ENCODE data around the gene RGS14. TPM values are rescaled to one million over a fixed set of nuclear protein-coding genes. Genes with fewer than 3 reads are reported as not detected.
A peak's percentile ranks its signal among the peaks of the same experiment; 100 is the strongest.

Gene RGS14
- polyA plus RNA-seq, 1 donor (not counting 4 experiments of a cell fraction or from before 2014, with no cell fraction given): 8.6 TPM

DNA sequence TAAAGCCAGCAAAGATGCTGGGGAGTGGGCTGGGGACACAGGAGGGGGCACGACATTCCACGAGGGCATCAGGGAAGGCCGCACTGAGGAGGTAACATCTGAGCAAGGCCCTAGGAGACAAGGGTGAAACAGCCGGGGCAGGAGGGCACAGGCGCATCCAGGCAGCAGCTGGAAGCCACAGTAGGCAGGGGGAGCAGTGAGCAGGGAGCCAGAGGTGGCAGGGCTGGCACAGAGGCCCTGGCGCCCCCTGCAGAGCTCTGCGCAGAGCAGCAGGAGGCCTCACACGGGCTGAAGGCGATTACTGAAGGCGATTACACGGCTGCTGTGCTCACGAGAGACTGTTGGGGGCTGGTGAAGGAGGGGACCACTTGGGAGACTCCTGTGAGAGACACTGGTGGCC lies 21.6 kb upstream of the RGS14 start:
- peaks cover 4% of the 10 kb centered on the region for H4K20me1 ChIP-seq (ENCODE audit: control insufficient read depth, extremely low read depth, insufficient read depth, low read length)
- no peaks in the 10 kb centered on the region for H3K9me1 ChIP-seq (ENCODE audit: control insufficient read depth, extremely low read depth, insufficient read depth, low read length)
- no peak overlapping the region for H3K4me3 ChIP-seq (ENCODE audit: control insufficient read depth in 2 of 3, extremely low read depth in 1 of 3, insufficient read depth in 2 of 3, low read depth in 1 of 3, low read length in 3 of 3)
- dilution Hi-C loops (cut with MboI; ENCODE audit: extremely low pct_ligation_motif_present, low sequenced_read_pairs): no loop called here
- peaks cover 15% of the 10 kb centered on the region for H3K79me2 ChIP-seq (ENCODE audit: control insufficient read depth, insufficient read depth, low read length)
- H3K4me2 ChIP-seq (ENCODE audit: control insufficient read depth, extremely low read depth, insufficient read depth, low read depth, low read length): no peak overlapping the region
- H3K27ac ChIP-seq (ENCODE audit: control insufficient read depth, insufficient read depth, low read length): no peak overlapping the region
- H3K27me3 ChIP-seq (ENCODE audit: control insufficient read depth, extremely low read depth, insufficient read depth, low read length): no peaks in the 10 kb centered on the region
- no peaks in the 10 kb centered on the region for H3K4me1 ChIP-seq (ENCODE audit: control insufficient read depth, extremely low read depth, insufficient read depth, low read length)
- FAIRE-seq: no peak
- TF ChIP-seq, protein P1, sequence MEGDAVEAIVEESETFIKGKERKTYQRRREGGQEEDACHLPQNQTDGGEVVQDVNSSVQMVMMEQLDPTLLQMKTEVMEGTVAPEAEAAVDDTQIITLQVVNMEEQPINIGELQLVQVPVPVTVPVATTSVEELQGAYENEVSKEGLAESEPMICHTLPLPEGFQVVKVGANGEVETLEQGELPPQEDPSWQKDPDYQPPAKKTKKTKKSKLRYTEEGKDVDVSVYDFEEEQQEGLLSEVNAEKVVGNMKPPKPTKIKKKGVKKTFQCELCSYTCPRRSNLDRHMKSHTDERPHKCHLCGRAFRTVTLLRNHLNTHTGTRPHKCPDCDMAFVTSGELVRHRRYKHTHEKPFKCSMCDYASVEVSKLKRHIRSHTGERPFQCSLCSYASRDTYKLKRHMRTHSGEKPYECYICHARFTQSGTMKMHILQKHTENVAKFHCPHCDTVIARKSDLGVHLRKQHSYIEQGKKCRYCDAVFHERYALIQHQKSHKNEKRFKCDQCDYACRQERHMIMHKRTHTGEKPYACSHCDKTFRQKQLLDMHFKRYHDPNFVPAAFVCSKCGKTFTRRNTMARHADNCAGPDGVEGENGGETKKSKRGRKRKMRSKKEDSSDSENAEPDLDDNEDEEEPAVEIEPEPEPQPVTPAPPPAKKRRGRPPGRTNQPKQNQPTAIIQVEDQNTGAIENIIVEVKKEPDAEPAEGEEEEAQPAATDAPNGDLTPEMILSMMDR (optimal IDR thresholded peaks at IDR 0.05 in 1 of 3, IDR thresholded peaks at IDR 0.05 in 1 of 3, conservative IDR thresholded peaks at IDR 0.05 in 1 of 3; ENCODE audit: extremely low read depth in 1 of 3, insufficient read depth in 2 of 3, low read length in 3 of 3): peak; percentile 44 to 66 (median 50)
- no peak for TF ChIP-seq EZH2 (IDR thresholded peaks at IDR 0.05; ENCODE audit: low read length)
- H3K9ac ChIP-seq (ENCODE audit: control insufficient read depth, extremely low read depth, insufficient read depth, low read length): no peak overlapping the region
- DNase-seq (ENCODE audit: low read depth, low spot score): no peak
- no peaks in the 10 kb centered on the region for H3K9me3 ChIP-seq (ENCODE audit: control insufficient read depth, low read depth, low read length)
- peaks cover 39% of the 10 kb centered on the region in 2 experiments for H3K36me3 ChIP-seq (ENCODE audit: control insufficient read depth in 2 of 2, extremely low read depth in 1 of 2, insufficient read depth in 2 of 2, low read length in 2 of 2)
- H2AFZ ChIP-seq (ENCODE audit: control insufficient read depth, low read length): no peak overlapping the region

DNA sequence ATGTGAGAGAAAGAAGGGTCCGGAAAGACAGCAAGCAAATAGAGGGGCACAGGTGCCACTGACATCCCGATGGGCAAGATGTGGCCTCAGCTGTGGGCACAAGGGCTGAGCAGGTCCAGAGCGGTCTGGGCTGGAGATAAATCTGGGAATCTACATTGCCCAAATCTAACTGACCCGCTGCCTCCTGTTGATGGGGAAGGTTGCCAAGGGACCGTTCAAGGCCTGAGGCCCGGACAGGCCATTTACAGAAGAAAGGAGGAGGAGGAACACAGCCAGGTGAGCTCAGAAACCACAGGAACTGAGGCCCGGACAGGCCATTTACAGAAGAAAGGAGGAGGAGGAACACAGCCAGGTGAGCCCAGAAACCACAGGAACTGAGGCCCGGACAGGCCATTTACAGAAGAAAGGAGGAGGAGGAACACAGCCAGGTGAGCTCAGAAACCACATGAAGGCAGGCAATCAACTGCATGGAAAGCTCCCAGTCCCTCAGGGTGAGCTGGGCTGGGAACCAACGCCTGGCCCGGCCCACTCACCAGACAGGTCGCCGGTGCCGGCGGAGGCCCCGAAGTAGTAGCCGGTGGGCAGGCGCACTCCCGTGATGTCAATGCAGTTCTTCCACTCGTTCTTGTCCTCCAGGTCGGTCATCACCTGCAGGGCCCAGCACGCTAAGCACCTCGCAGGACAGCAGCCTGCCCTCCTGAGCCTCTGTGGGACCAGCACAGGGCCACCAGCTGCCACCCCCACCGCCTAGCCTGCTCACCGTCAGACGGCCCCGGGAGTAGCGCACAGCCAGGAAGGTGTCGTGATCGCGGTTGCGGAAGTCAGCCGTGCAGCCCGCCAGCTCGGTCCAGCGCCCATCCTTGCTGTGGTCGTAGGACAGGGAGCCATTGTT lies 20.9 kb upstream of the RGS14 start:
- dilution Hi-C loops (cut with MboI; ENCODE audit: extremely low pct_ligation_motif_present, low sequenced_read_pairs): no loop called here
- no peak for FAIRE-seq
- H3K79me2 ChIP-seq (ENCODE audit: control insufficient read depth, insufficient read depth, low read length): peaks cover 22% of the 10 kb centered on the region
- H3K4me1 ChIP-seq (ENCODE audit: control insufficient read depth, extremely low read depth, insufficient read depth, low read length): no peaks in the 10 kb centered on the region
- H3K9me3 ChIP-seq (ENCODE audit: control insufficient read depth, low read depth, low read length): no peaks in the 10 kb centered on the region
- no peaks in the 10 kb centered on the region for H3K9me1 ChIP-seq (ENCODE audit: control insufficient read depth, extremely low read depth, insufficient read depth, low read length)
- H3K27ac ChIP-seq (ENCODE audit: control insufficient read depth, insufficient read depth, low read length): no peak overlapping the region
- no peak overlapping the region for H2AFZ ChIP-seq (ENCODE audit: control insufficient read depth, low read length)
- no peak for DNase-seq (ENCODE audit: low read depth, low spot score)
- peaks cover 4% of the 10 kb centered on the region for H4K20me1 ChIP-seq (ENCODE audit: control insufficient read depth, extremely low read depth, insufficient read depth, low read length)
- H3K4me2 ChIP-seq (ENCODE audit: control insufficient read depth, extremely low read depth, insufficient read depth, low read depth, low read length): no peak overlapping the region
- H3K4me3 ChIP-seq (ENCODE audit: control insufficient read depth in 2 of 3, extremely low read depth in 1 of 3, insufficient read depth in 2 of 3, low read depth in 1 of 3, low read length in 3 of 3): no peak overlapping the region
- peaks cover 34 to 35% of the 10 kb centered on the region in 2 experiments for H3K36me3 ChIP-seq (ENCODE audit: control insufficient read depth in 2 of 2, extremely low read depth in 1 of 2, insufficient read depth in 2 of 2, low read length in 2 of 2)
- H3K27me3 ChIP-seq (ENCODE audit: control insufficient read depth, extremely low read depth, insufficient read depth, low read length): no peaks in the 10 kb centered on the region
- no peak overlapping the region for H3K9ac ChIP-seq (ENCODE audit: control insufficient read depth, extremely low read depth, insufficient read depth, low read length)
- TF ChIP-seq, protein P1 (optimal IDR thresholded peaks at IDR 0.05 in 1 of 3, IDR thresholded peaks at IDR 0.05 in 1 of 3, conservative IDR thresholded peaks at IDR 0.05 in 1 of 3; ENCODE audit: extremely low read depth in 1 of 3, insufficient read depth in 2 of 3, low read length in 3 of 3): no peak
- TF ChIP-seq EZH2 (IDR thresholded peaks at IDR 0.05; ENCODE audit: low read length): no peak
